AG20443 (cell line): ENCODE measurements around the gene LRFN3.
"Not testable (repeated sequence)": the region's sequence is repeated elsewhere in the genome, so short reads cannot be mapped to it uniquely, and the experiment has no call there.

Experiments
- DNase-seq: peaks from one replicate; pipeline ENCODE4 v3.0.0; 2012; ENCODE audit warnings: low spot score, mixed read lengths

LRFN3 gene, protein sequence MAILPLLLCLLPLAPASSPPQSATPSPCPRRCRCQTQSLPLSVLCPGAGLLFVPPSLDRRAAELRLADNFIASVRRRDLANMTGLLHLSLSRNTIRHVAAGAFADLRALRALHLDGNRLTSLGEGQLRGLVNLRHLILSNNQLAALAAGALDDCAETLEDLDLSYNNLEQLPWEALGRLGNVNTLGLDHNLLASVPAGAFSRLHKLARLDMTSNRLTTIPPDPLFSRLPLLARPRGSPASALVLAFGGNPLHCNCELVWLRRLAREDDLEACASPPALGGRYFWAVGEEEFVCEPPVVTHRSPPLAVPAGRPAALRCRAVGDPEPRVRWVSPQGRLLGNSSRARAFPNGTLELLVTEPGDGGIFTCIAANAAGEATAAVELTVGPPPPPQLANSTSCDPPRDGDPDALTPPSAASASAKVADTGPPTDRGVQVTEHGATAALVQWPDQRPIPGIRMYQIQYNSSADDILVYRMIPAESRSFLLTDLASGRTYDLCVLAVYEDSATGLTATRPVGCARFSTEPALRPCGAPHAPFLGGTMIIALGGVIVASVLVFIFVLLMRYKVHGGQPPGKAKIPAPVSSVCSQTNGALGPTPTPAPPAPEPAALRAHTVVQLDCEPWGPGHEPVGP

GRCh38 chr19:35935911-35936737 is at the start of gene LRFN3:
Gene LRFN3 (plus strand): TSS chr19:35936374. CDS start chr19:35939426, 3,052 bp downstream.
- peak; percentile 92 for DNase-seq

DNA sequence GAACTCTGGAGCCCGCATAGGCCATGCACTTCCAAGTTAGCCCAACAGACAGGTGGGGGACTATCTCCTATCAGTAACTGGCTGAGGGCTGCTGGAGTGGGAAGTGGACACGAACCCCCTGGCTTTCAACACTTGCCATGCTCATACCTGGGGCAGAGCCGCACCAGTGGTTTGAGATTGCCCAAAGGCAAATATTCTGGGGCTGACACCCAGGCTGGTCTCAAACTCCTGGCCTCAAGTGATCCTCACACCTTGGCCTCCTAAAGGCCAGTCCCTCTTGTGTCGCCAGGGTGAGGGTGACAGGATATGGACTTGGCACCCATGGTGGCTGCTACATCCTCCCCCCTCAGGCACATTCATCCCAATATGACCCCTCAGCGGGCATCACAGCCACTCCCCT is 49.0 kb upstream of the LRFN3 start:
- DNase-seq = no peak

DNA sequence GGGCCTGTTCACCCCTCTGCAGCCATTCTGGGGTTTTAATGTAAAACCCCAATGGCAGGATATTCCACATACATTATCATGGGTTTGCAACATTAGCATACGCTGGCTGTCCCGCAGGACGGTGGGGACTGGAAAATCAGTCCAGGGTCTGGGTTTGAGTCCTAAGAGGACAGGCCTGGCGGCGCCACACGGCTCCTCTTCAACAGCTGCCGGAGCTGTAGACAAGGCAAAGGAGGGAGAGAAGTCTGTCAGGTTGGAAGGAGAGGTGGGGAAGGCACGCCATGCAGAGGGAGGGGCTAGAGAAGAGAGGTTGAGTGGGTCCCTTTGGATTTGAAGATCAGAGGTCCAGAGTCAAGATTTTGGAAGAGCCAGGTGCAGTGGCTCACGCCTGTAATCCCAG is 47.8 kb upstream of the LRFN3 start:
- DNase-seq = no peak

DNA sequence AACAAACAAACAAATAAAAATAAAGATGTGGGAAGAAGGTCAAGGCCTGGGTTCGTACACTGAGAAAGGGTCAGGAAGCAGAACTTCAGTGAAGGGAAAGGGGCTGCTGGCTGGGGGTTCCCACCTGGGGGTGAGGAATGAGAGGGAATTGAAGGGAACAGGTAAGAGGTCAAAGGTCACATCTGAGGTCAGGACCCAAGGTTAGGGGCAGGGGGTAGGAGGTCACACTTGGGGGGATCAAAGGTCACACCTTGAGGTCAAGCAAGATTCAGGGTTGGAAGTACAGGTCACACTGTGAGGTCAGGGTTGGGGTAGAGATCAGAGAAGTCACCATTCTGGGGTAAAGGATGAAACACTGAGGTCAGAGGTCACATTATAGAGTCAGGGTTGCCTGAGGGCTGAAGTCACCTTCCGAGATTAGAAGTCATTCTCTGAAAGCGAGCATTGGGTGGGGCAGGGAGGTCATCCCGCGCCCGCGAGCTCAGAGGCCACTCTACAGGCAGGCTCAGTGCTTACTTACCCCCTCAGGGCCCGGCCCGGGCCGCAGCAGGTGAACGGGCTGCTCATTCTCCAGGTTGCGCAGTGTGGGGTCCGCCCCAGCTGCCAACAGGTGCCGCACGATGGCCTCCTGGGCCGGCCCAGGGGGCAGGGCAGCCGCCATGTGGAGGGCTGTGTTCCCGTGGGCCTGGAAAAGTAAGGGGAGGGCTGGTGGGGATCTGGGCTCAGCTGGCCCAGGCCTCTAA is 46.6 kb upstream of the LRFN3 start:
- no peak for DNase-seq

- DNase-seq = no peak
Observed at GRCh38 chr19:35890113-35890650, 46.0 kb upstream of the LRFN3 start.

DNA sequence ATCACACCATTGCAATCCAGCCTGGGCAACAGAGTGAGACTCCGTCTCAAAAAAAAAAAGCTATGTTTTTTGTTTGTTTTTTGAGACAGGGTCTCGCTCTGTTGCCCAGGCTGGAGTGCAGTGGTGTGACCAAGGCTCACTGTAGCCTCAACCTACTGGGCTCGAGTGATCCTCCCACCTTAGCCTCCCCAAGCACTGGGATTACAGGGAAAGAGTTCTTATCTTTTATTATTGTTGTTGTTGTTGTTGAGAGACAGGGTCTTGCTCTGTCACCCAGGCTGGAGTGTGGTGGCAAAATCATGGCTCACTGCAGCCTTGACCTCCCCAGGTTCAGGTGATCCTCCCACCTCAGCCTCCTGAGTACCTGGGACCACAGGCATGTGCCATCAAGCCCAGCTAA is 44.4 kb upstream of the LRFN3 start:
- not testable (repeated sequence) for DNase-seq

DNA sequence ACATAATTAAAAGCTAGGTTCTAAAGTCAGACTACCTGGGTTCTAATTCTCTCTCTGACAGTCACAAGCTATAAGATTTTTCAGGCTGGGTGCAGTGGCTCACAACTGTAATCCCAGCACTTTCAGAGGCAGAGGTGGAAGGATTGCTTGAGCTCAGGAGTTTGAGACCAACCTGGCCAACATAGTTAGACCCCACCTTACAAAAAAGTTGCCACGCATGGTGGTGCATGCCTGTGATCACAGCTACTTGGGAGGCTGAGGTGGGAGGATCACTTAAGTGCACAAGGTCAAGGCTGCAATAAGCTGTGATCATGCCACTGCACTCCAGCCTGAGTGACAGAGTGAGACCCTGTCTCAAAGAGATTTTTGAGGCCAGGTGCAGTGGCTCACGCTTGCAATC is 41.8 kb upstream of the LRFN3 start:
- no peak for DNase-seq

GRCh38 chr19:35895911-35896642 is 40.1 kb upstream of the LRFN3 start:
- no peak for DNase-seq

- DNase-seq = no peak
Observed at GRCh38 chr19:35896643-35897040, 39.5 kb upstream of the LRFN3 start.

DNA sequence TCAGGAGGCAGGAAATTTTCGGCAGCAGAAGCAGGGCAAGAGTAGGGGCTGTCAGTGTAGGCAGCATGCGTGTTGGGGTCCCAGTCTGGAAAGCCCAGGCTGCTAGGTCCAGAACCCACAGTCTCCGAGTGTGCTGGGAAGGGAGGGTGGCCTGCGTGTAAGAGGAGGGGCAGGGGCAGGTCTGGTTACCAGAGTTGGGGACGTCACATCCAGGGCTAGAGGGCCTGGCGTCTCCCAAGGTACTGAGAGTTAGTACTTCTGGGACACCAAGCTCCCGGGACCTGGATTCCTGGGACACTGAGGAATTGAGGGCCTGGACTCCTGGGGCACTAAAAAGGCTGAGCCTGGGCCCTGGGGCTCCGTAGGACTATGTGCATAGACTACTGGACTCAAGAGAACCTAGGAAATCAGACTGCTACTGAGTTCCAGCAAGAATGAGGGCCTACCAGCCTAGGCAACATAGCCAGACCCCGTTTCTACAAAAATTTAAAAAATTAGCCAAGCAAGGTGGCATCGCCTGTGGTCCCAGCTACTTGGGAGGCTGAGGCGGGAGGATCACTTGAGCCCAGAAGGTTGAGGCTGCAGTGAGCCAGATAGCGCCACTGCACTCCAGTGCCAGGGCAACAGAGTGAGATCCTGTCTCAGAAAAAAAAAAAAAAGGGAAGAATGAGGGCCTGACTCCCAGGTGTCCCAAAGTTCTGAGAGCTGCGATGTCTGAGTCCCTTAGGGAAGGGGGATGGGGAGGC is 38.3 kb upstream of the LRFN3 start:
- no peak for DNase-seq

GRCh38 chr19:35898499-35898809 is 37.7 kb upstream of the LRFN3 start:
- DNase-seq = no peak

- peak; percentile 92 for DNase-seq
Observed at GRCh38 chr19:35899547-35900214, 36.5 kb upstream of the LRFN3 start.

DNA sequence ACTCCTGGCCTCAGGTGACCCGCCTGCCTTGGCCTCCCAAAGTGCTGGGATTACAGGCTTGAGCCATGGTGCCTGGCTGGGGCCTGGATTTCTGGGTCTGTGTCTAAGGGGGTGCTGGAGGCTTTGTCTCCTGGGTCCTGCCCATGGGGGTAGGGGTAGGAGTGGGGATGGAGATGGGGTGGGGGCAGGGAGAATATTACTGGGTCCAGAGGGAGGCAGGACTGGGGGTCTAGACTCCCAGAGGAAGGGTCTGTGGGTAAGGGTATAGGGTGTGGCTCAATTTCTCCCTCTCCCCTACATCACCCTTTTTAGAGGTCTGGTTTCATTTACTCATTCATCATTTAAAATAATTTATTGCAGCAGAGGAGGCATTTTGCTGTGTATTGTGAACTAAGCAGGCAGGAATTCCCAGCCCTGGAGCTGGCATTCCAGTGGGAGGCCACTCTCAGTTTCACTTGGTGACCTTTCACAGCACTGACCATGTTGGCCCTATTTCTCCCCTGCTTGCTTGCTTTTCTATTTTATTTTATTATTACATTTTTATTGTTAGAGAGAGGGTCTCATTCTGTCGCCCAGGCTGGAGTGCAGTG is 35.0 kb upstream of the LRFN3 start:
- peak; percentile 77 for DNase-seq

GRCh38 chr19:35901854-35902661 is 34.1 kb upstream of the LRFN3 start, which contains the start of gene HCST:
Gene HCST (plus strand): TSS chr19:35902529. CDS start chr19:35902594, 65 bp downstream.
- peak; percentile 69 for DNase-seq

DNA sequence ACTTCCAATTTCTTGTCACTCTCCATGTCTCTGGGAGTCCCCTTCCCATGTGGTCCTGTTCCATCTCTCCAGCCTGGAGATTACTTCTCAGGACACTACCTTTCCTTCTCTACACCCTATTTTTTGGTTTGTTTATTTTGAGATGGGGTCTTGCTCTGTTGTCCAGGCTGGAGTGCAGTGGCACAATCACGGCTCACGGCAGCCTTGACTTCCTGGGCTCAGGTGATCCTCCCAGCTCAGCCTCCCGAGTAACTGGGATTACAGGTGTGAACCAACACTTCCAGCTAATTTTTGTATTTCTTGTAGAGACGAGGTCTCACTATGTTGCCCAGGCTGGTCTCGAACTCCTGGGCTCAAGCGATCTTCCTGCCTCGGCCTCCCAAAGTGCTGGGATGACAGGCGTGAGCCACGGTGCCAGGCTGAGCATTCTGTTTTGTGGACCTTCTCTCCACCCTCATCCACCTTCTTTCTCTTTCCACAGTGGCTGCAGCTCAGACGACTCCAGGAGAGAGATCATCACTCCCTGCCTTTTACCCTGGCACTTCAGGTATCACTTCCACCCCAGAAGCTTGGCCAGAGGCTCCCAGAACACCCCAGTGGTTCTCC is 33.2 kb upstream of the LRFN3 start:
- no peak for DNase-seq

DNA sequence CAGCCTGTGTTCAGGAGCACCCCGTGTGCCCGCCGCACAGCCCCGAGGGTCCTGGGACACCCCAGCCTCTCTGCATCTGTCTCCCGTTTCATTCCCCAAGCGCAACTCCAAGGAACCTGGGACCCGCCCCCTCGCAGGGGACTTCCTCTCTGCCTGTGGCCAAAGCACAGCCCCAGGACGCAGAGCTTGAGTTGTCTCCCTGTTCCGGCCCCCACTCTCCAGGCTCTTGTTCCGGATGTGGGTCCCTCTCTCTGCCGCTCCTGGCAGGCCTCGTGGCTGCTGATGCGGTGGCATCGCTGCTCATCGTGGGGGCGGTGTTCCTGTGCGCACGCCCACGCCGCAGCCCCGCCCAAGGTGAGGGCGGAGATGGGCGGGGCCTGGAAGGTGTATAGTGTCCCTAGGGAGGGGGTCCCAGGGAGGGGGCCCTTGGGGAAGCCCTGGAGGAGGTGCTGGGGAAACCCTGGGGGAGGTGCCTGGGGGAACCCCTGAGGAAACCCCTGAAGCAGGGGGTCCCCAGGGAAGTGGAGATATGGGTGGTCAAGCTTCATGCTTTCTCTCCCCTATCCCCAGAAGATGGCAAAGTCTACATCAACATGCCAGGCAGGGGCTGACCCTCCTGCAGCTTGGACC is 32.5 kb upstream of the LRFN3 start:
- peak; percentile 77 for DNase-seq

GRCh38 chr19:35904311-35905068 is 31.7 kb upstream of the LRFN3 start:
- no peak for DNase-seq
